Measurements from ENCODE around the gene LPP.

Gene LPP

GRCh38 chr3:188123170-188123905 is 30.6 kb upstream of the LPP start:
- H3F3A ChIP-seq (ENCODE audit: control insufficient read depth, insufficient read depth) = no peaks in the 10 kb centered on the region
- peak overlapping the region; percentile 14 for H3K4me3 ChIP-seq (ENCODE audit: low read length)
- H3K9me3 ChIP-seq (ENCODE audit: control insufficient read depth, insufficient read depth, low read length) = no peaks in the 10 kb centered on the region
- H3K4me1 ChIP-seq (ENCODE audit: control insufficient read depth, low read length) = peaks cover 33% of the 10 kb centered on the region
- TF ChIP-seq CTCF (IDR thresholded peaks at IDR 0.05; ENCODE audit: low read depth, low read length, poor library complexity, severe bottlenecking) (no peak), EZH2phosphoT487 (IDR thresholded peaks at IDR 0.05; ENCODE audit: borderline replicate concordance, low read length) (no peak)
- H3K27me3 ChIP-seq (ENCODE audit: control insufficient read depth, low read length) = no peaks in the 10 kb centered on the region
- peak overlapping the region; percentile 60 for H3K4me2 ChIP-seq (ENCODE audit: low read length)
- H3K9me2 ChIP-seq (replicated peaks; ENCODE audit: control insufficient read depth, low read length) = no peaks in the 10 kb centered on the region
- H3K27ac ChIP-seq (ENCODE audit: low read depth, low read length) = peak overlapping the region; percentile 35
- H4K20me1 ChIP-seq (ENCODE audit: control insufficient read depth, insufficient read depth, low read depth, low read length) = no peaks in the 10 kb centered on the region
- no peaks in the 10 kb centered on the region for H3K36me3 ChIP-seq (ENCODE audit: control insufficient read depth, low read length)
- no peaks in the 10 kb centered on the region for H3K79me2 ChIP-seq (ENCODE audit: control insufficient read depth, low read length)

GRCh38 chr3:188124184-188124583 is 29.8 kb upstream of the LPP start:
- Histone ChIP-seq H3K4me1 (ENCODE audit: control insufficient read depth, low read length) (peaks cover 40% of the 10 kb centered on the region), H4K20me1 (ENCODE audit: control insufficient read depth, insufficient read depth, low read depth, low read length) (no peaks in the 10 kb centered on the region), H3K36me3 (ENCODE audit: control insufficient read depth, low read length) (no peaks in the 10 kb centered on the region), H3K4me3 (ENCODE audit: low read length) (no peak overlapping the region), H3K27me3 (ENCODE audit: control insufficient read depth, low read length) (no peaks in the 10 kb centered on the region), H3K9me3 (ENCODE audit: control insufficient read depth, insufficient read depth, low read length) (no peaks in the 10 kb centered on the region), H3K27ac (ENCODE audit: low read depth, low read length) (no peak overlapping the region), H3F3A (ENCODE audit: control insufficient read depth, insufficient read depth) (no peaks in the 10 kb centered on the region), H3K79me2 (ENCODE audit: control insufficient read depth, low read length) (no peaks in the 10 kb centered on the region), H3K9me2 (replicated peaks; ENCODE audit: control insufficient read depth, low read length) (no peaks in the 10 kb centered on the region), H3K4me2 (ENCODE audit: low read length) (no peak overlapping the region)
- no peak for TF ChIP-seq EZH2phosphoT487 (IDR thresholded peaks at IDR 0.05; ENCODE audit: borderline replicate concordance, low read length)
- no peak for TF ChIP-seq CTCF (IDR thresholded peaks at IDR 0.05; ENCODE audit: low read depth, low read length, poor library complexity, severe bottlenecking)

- Histone ChIP-seq H4K20me1 (ENCODE audit: control insufficient read depth, insufficient read depth, low read depth, low read length) (no peaks in the 10 kb centered on the region), H3K27ac (ENCODE audit: low read depth, low read length) (no peak overlapping the region), H3K9me3 (ENCODE audit: control insufficient read depth, insufficient read depth, low read length) (no peaks in the 10 kb centered on the region), H3K36me3 (ENCODE audit: control insufficient read depth, low read length) (no peaks in the 10 kb centered on the region), H3K4me2 (ENCODE audit: low read length) (no peak overlapping the region), H3K27me3 (ENCODE audit: control insufficient read depth, low read length) (no peaks in the 10 kb centered on the region), H3K4me1 (ENCODE audit: control insufficient read depth, low read length) (peaks cover 40% of the 10 kb centered on the region), H3F3A (ENCODE audit: control insufficient read depth, insufficient read depth) (no peaks in the 10 kb centered on the region), H3K9me2 (replicated peaks; ENCODE audit: control insufficient read depth, low read length) (no peaks in the 10 kb centered on the region), H3K4me3 (ENCODE audit: low read length) (no peak overlapping the region), H3K79me2 (ENCODE audit: control insufficient read depth, low read length) (no peaks in the 10 kb centered on the region)
- TF ChIP-seq EZH2phosphoT487 (IDR thresholded peaks at IDR 0.05; ENCODE audit: borderline replicate concordance, low read length) = no peak
Measured at GRCh38 chr3:188125076-188125475, 28.9 kb upstream of the LPP start.

GRCh38 chr3:188126276-188126675 is 27.7 kb upstream of the LPP start:
- Histone ChIP-seq H3K4me2 (ENCODE audit: low read length) (no peak overlapping the region), H3K9me2 (replicated peaks; ENCODE audit: control insufficient read depth, low read length) (no peaks in the 10 kb centered on the region), H3K4me1 (ENCODE audit: control insufficient read depth, low read length) (peaks cover 37% of the 10 kb centered on the region), H3K27ac (ENCODE audit: low read depth, low read length) (no peak overlapping the region), H3K4me3 (ENCODE audit: low read length) (no peak overlapping the region), H3K27me3 (ENCODE audit: control insufficient read depth, low read length) (no peaks in the 10 kb centered on the region), H4K20me1 (ENCODE audit: control insufficient read depth, insufficient read depth, low read depth, low read length) (no peaks in the 10 kb centered on the region), H3K9me3 (ENCODE audit: control insufficient read depth, insufficient read depth, low read length) (no peaks in the 10 kb centered on the region), H3F3A (ENCODE audit: control insufficient read depth, insufficient read depth) (no peaks in the 10 kb centered on the region), H3K36me3 (ENCODE audit: control insufficient read depth, low read length) (no peaks in the 10 kb centered on the region), H3K79me2 (ENCODE audit: control insufficient read depth, low read length) (no peaks in the 10 kb centered on the region)
- no peak for TF ChIP-seq EZH2phosphoT487 (IDR thresholded peaks at IDR 0.05; ENCODE audit: borderline replicate concordance, low read length)
- no peak for TF ChIP-seq CTCF (IDR thresholded peaks at IDR 0.05; ENCODE audit: low read depth, low read length, poor library complexity, severe bottlenecking)
